Caco-2 (cell line): Measurements from ENCODE around the gene HYKK. TPM values are rescaled to one million over a fixed set of nuclear protein-coding genes. Genes with fewer than 3 reads are reported as not detected.

Source experiments
- BruUV-seq: library from RNA; stranded (reverse); fragments of 400-500 nt; replicated peaks from 2 replicates; lab custom pipeline; 2021; lab: Mats Ljungman, UMichigan
- CTCF ChIA-PET: fragments of 300-600 bp; sonication (Branson Sonifier 250); formaldehyde crosslinking; loops from one replicate; lab custom pipeline; 2022; ENCODE audit warnings: antibody characterized with exemption; lab: Charles Lee
- POLR2A ChIA-PET: fragments of 300-600 bp; sonication (Branson Sonifier 250); formaldehyde crosslinking; loops from one replicate; lab custom pipeline; 2022; ENCODE audit warnings: antibody characterized with exemption; lab: Charles Lee
- DNase-seq, 2 experiments: peaks; one replicate each; pipeline versions ENCODE4 v3.0.0 to v3.0.0-alpha.2; 2020 to 2022
- H3K27me3 ChIP-seq: replicated peaks from 2 replicates; pipeline ENCODE4 v1.6.0; 2011; ENCODE audit warnings: low read length; ENCODE audit not compliant: control insufficient read depth, insufficient read depth
- H3K36me3 ChIP-seq: 2 replicates; pipeline ENCODE4 v1.5.1; 2011; ENCODE audit warnings: low read length; ENCODE audit not compliant: control insufficient read depth, insufficient read depth
- H3K4me1 ChIP-seq: fragments of 250-450 bp; sonication (Bioruptor Pico); 2 replicates; pipeline ENCODE4 v1.5.1; 2020; ENCODE audit warnings: mild to moderate bottlenecking
- H3K4me3 ChIP-seq: 2 replicates; pipeline ENCODE4 v1.5.1; 2011; ENCODE audit warnings: low read depth, mild to moderate bottlenecking, control low read depth, low read length
- H3K9me3 ChIP-seq: fragments of 250-450 bp; sonication (Bioruptor Pico); 2 replicates; pipeline ENCODE4 v1.5.1; 2020; ENCODE audit warnings: mild to moderate bottlenecking, moderate library complexity
- H3K27ac Mint-ChIP-seq: one replicate; pipeline ENCODE4 v1.8.0; 2022; ENCODE audit warnings: mixed read lengths; ENCODE audit not compliant: unreplicated experiment
- H3K27me3 Mint-ChIP-seq: one replicate; pipeline ENCODE4 v1.8.0; 2022; ENCODE audit warnings: mixed read lengths; ENCODE audit not compliant: insufficient read depth, unreplicated experiment
- H3K36me3 Mint-ChIP-seq: one replicate; pipeline ENCODE4 v1.8.0; 2022; ENCODE audit warnings: mild to moderate bottlenecking, mixed read lengths; ENCODE audit not compliant: insufficient read depth, unreplicated experiment
- H3K4me1 Mint-ChIP-seq: one replicate; pipeline ENCODE4 v1.8.0; 2022; ENCODE audit warnings: low read depth, mixed read lengths; ENCODE audit not compliant: unreplicated experiment
- H3K4me3 Mint-ChIP-seq: one replicate; pipeline ENCODE4 v1.8.0; 2022; ENCODE audit warnings: mild to moderate bottlenecking, moderate library complexity, mixed read lengths; ENCODE audit not compliant: unreplicated experiment
- H3K9me3 Mint-ChIP-seq: one replicate; pipeline ENCODE4 v1.8.0; 2022; ENCODE audit warnings: mixed read lengths; ENCODE audit not compliant: unreplicated experiment
- intact Hi-C: fragments of 100-400 bp; cut with micrococcal nuclease; formaldehyde crosslinking; loops from one replicate; pipeline ENCODE4 v1.10.0; 2022; ENCODE audit not compliant: unreplicated experiment
- total RNA-seq: library from RNA; stranded (reverse); gene quantifications from 2 replicates; pipeline ENCODE4 v1.2.3, GENCODE V29; 2022
- TF ChIP-seq, protein P1 (sequence below), 2 experiments: fragments of 200-600 bp in 1 of 2; IDR thresholded peaks; 1 replicate in 1 of 2; 2 replicates in 1 of 2; pipeline versions ENCODE4 v1.5.1 to v1.8.0; 2011 to 2022; ENCODE audit warnings: antibody characterized with exemption in 1 of 2, control low read depth in 1 of 2, inconsistent platforms in 1 of 2, low read depth in 1 of 2, low read length in 1 of 2, mild to moderate bottlenecking in 1 of 2, moderate library complexity in 1 of 2; ENCODE audit not compliant: insufficient read depth in 1 of 2, severe bottlenecking in 1 of 2, unreplicated experiment in 1 of 2

HYKK gene
- total RNA-seq, 1 experiment from 2014 or later: 6.5 TPM

DNA sequence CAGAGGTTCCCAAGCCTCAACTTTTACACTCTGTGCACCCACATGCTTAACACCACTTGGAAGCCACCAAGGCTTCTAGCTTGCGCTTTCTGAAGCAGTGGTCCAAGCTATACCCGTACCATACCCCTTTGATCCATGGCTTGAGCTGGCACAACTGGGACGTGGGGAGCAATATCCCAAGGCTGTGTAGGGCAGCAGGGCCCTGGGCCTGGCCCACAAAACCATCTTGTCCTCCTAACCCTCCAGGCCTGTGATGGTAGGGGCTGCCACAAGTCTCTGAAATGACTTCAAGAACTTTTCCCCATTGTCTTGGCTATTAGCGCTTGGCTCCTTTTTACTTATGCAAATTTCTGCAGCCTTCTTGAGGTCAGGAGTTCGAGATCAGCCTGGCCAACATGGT lies 16.9 kb downstream of the HYKK start:
- POLR2A ChIA-PET: no interaction called here
- Histone ChIP-seq H3K4me1 (no peaks in the 10 kb centered on the region), H3K9me3 (peaks cover 5% of the 10 kb centered on the region; the same call in 1 of the 2 replicates), H3K27me3 (no peaks in the 10 kb centered on the region), H3K4me3 (no peak overlapping the region), H3K36me3 (no peaks in the 10 kb centered on the region)
- intact Hi-C loops: no loop called here
- Mint-ChIP-seq H3K27ac (no peak overlapping the region), H3K4me3 (no peak overlapping the region), H3K36me3 (peaks cover 4% of the 10 kb centered on the region), H3K4me1 (no peaks in the 10 kb centered on the region), H3K9me3 (peaks cover 14% of the 10 kb centered on the region), H3K27me3 (no peaks in the 10 kb centered on the region)
- no TSS peak for BruUV-seq
- no peak for DNase-seq
- CTCF ChIA-PET: no interaction called here
- TF ChIP-seq, protein P1, sequence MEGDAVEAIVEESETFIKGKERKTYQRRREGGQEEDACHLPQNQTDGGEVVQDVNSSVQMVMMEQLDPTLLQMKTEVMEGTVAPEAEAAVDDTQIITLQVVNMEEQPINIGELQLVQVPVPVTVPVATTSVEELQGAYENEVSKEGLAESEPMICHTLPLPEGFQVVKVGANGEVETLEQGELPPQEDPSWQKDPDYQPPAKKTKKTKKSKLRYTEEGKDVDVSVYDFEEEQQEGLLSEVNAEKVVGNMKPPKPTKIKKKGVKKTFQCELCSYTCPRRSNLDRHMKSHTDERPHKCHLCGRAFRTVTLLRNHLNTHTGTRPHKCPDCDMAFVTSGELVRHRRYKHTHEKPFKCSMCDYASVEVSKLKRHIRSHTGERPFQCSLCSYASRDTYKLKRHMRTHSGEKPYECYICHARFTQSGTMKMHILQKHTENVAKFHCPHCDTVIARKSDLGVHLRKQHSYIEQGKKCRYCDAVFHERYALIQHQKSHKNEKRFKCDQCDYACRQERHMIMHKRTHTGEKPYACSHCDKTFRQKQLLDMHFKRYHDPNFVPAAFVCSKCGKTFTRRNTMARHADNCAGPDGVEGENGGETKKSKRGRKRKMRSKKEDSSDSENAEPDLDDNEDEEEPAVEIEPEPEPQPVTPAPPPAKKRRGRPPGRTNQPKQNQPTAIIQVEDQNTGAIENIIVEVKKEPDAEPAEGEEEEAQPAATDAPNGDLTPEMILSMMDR (IDR thresholded peaks at IDR 0.05; ENCODE audit: insufficient read depth in 1 of 2, low read depth in 1 of 2, low read length in 1 of 2, severe bottlenecking in 1 of 2, unreplicated experiment in 1 of 2): no peak

DNA sequence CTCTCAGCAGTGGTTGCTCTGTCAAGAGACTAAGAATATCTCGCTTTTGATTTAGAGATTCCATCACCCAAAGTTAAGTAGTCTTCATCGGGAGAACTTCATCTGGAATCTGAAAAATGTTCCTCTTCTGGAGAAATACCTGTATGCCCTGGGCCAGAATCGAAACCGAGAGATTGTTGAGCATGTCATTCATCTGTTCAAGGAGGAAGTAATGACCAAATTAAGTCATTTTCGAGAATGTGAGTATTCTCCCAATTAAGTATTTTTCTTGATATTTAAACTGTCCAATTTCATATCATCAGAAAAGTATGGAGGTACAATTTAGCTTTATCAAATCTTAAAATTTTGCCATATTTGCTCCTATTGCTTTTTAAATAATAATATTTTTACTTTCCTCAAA lies 19.9 kb downstream of the HYKK start:
- TF ChIP-seq, protein P1 (IDR thresholded peaks at IDR 0.05; ENCODE audit: insufficient read depth in 1 of 2, low read depth in 1 of 2, low read length in 1 of 2, severe bottlenecking in 1 of 2, unreplicated experiment in 1 of 2): no peak
- ChIA-PET POLR2A (no interaction called here), CTCF (no interaction called here)
- intact Hi-C loops: no loop called here
- no peaks in the 10 kb centered on the region for H3K27me3 ChIP-seq
- H3K4me1 ChIP-seq: no peaks in the 10 kb centered on the region
- no peak overlapping the region for H3K4me3 ChIP-seq
- Mint-ChIP-seq H3K27ac (no peak overlapping the region), H3K36me3 (peaks cover 4% of the 10 kb centered on the region), H3K4me1 (no peaks in the 10 kb centered on the region), H3K4me3 (no peak overlapping the region), H3K9me3 (peaks cover 14% of the 10 kb centered on the region), H3K27me3 (no peaks in the 10 kb centered on the region)
- peaks cover 5% of the 10 kb centered on the region; the same call in 1 of the 2 replicates for H3K9me3 ChIP-seq
- no TSS peak for BruUV-seq
- H3K36me3 ChIP-seq: no peaks in the 10 kb centered on the region
- DNase-seq: no peak

DNA sequence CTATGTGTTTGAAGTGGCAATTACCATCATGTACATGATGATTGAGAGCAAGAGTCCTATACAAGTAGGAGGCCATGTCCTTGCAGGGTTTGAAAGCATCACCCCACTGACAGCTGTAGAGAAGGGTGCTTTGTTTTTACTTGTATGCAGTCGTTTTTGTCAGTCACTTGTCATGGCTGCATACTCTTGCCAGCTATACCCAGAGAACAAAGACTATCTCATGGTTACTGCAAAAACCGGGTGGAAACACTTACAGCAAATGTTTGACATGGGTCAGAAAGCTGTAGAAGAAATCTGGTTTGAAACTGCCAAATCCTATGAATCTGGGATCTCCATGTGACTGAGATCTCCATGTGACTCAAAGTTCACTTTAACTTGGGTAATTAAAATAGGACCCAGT lies 26.0 kb downstream of the HYKK start:
- no peaks in the 10 kb centered on the region for H3K9me3 ChIP-seq
- Mint-ChIP-seq H3K9me3 (no peaks in the 10 kb centered on the region), H3K36me3 (no peaks in the 10 kb centered on the region), H3K4me1 (no peaks in the 10 kb centered on the region), H3K4me3 (no peak overlapping the region), H3K27ac (no peak overlapping the region), H3K27me3 (no peaks in the 10 kb centered on the region)
- DNase-seq: no peak
- no peak overlapping the region for H3K4me3 ChIP-seq
- no peaks in the 10 kb centered on the region for H3K4me1 ChIP-seq
- intact Hi-C loops: no loop called here
- no peaks in the 10 kb centered on the region for H3K36me3 ChIP-seq
- no TSS peak for BruUV-seq
- H3K27me3 ChIP-seq: no peaks in the 10 kb centered on the region
- ChIA-PET CTCF (no interaction called here), POLR2A (no interaction called here)
- TF ChIP-seq, protein P1 (IDR thresholded peaks at IDR 0.05; ENCODE audit: insufficient read depth in 1 of 2, low read depth in 1 of 2, low read length in 1 of 2, severe bottlenecking in 1 of 2, unreplicated experiment in 1 of 2): no peak
